ENCODE measurements around the gene NFU1.

GRCh38 chr2:69384618-69385081 lies 52.6 kb downstream of the NFU1 start:
- TF ChIP-seq POLR2AphosphoS5 (IDR thresholded peaks at IDR 0.05; ENCODE audit: low read depth, low read length), result no peak
- no peak for TF ChIP-seq SIN3A (IDR thresholded peaks at IDR 0.05; ENCODE audit: borderline replicate concordance, insufficient read depth, low read length)
- no peak for TF ChIP-seq REST (IDR thresholded peaks at IDR 0.05; ENCODE audit: insufficient read depth in 1 of 2, low read depth in 2 of 2, low read length in 2 of 2)
- TF ChIP-seq TAF1 (IDR thresholded peaks at IDR 0.05; ENCODE audit: borderline replicate concordance, insufficient read depth, low read length), result no peak
- no peak for TF ChIP-seq FOXP2 (optimal IDR thresholded peaks at IDR 0.05; ENCODE audit: borderline replicate concordance, extremely low read depth, extremely low read length, insufficient read depth)

Measured in PFSK-1 (cell line).